Bronchial epithelial cell (primary cell): ENCODE results near the gene HYLS1. TPM values are rescaled to one million over a fixed set of nuclear protein-coding genes. Genes with fewer than 3 reads are reported as not detected.

Experiments
- DNase-seq: peaks from one replicate; pipeline ENCODE4 v3.0.0-alpha.2; 2010; ENCODE audit warnings: low read depth
- FAIRE-seq: peaks from 2 replicates; lab custom pipeline; 2011; peaks lifted over from hg19 to GRCh38; lab: Jason Lieb, UNC
- H3K27me3 ChIP-seq: 2 replicates; pipeline ENCODE4 v1.5.1; 2011; ENCODE audit warnings: low read length; ENCODE audit not compliant: control insufficient read depth, insufficient read depth
- H3K36me3 ChIP-seq: 2 replicates; pipeline ENCODE4 v1.5.1; 2011; ENCODE audit warnings: low read length; ENCODE audit not compliant: control insufficient read depth, insufficient read depth
- H3K4me3 ChIP-seq: 2 replicates; pipeline ENCODE4 v1.5.1; 2011; ENCODE audit warnings: mild to moderate bottlenecking, low read depth, low read length, control low read depth
- total RNA-seq: library from RNA; depleted of rRNA; stranded (reverse); fragments of >200 nt; gene quantifications from 2 replicates; pipeline ENCODE4 v1.2.1, GENCODE V29; 2014
- TF ChIP-seq, protein P1 (sequence below): IDR thresholded peaks from 2 replicates; pipeline ENCODE4 v1.5.1; 2011; ENCODE audit warnings: mild to moderate bottlenecking, moderate library complexity, low read length, control low read depth, inconsistent platforms; ENCODE audit not compliant: insufficient read depth, severe bottlenecking

Gene HYLS1
- total RNA-seq, 1 donor from 2014 or later: 2.9 TPM

DNA sequence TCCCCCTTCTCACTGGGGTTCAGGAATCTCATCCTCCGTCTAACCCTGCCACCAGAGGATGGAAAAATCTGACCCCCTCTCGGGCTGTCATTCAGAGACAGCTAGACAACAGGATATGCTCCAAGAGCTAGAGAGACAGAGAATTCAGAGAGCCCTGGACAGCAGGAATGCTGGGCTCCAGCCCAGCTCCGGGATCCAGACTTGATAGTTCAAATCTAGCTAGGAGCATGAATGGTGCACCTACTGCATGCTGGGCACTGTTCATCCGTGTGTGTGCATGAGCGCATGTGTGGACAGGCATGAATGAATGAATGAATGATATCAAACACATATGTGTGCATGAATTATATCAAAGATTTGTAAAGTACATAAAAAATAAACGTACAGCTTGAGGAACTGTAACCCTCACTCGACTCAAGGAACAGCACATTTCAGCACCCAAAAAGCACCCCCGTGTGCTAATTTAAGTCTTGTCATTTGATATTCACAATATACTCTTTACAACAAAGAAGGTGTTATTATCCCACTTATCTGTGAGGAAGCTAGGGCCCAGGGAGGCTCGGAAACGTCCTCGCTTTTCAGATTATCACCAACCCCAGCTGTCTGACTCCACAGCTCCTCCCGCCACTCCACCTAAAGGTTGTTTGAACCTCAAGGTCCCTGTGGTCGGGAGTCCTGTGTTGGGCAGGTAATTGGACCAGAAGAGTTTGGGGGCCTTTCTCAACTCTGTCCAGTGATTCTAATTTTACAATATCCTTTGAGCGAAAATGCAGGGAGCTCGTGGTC, 57.7 kb downstream of the HYLS1 start:
- Histone ChIP-seq H3K4me3 (no peak overlapping the region), H3K36me3 (no peaks in the 10 kb centered on the region), H3K27me3 (peaks cover 2% of the 10 kb centered on the region)
- DNase-seq (no peak), FAIRE-seq (no peak)
- TF ChIP-seq, protein P1, sequence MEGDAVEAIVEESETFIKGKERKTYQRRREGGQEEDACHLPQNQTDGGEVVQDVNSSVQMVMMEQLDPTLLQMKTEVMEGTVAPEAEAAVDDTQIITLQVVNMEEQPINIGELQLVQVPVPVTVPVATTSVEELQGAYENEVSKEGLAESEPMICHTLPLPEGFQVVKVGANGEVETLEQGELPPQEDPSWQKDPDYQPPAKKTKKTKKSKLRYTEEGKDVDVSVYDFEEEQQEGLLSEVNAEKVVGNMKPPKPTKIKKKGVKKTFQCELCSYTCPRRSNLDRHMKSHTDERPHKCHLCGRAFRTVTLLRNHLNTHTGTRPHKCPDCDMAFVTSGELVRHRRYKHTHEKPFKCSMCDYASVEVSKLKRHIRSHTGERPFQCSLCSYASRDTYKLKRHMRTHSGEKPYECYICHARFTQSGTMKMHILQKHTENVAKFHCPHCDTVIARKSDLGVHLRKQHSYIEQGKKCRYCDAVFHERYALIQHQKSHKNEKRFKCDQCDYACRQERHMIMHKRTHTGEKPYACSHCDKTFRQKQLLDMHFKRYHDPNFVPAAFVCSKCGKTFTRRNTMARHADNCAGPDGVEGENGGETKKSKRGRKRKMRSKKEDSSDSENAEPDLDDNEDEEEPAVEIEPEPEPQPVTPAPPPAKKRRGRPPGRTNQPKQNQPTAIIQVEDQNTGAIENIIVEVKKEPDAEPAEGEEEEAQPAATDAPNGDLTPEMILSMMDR: no peak

DNA sequence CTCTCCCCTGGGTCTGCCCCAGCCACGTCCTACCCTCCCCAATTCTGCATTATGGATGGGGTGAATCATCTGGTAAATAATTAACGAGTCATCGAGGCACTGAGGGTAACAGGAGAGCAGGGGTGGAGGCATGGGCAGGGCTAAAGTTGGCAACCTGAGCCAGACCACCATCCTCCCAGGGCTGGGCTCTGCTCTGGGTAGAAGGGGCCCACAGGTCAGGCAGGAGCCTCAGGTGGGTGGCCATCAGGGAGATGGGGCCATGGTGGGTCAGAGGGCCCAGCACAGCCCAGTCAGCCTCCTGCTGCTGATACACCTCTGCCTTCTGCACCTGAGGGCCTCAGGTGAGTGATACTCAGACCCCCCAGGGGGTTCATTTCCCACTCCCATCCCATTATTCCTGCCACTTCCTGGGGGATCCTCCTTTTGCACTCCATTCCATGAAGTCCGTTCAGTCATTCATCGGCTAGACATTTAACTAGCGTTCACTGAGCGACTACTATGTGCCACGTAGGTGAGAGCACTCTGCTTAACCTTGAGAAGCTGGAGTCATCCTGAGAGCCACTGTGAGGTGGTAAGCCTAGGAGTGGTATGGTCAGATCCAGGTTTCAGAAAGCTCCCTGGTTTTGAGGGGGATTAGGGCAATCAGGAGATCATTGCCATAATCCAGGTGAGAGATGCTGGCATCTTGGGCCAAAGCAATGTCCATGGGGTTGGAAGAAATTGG, 58.5 kb downstream of the HYLS1 start, which contains the start of gene VSIG10L2:
Gene VSIG10L2 (plus strand): TSS at position 248 of the 724 bp plus-strand sequence. CDS start 12 bp downstream, at position 260.
- FAIRE-seq: peak; percentile 7
- peak; percentile 9 for DNase-seq
- no peaks in the 10 kb centered on the region for H3K36me3 ChIP-seq
- TF ChIP-seq, protein P1: no peak
- H3K27me3 ChIP-seq: peaks cover 2% of the 10 kb centered on the region
- H3K4me3 ChIP-seq: no peak within 1 kb of the TSS

DNA sequence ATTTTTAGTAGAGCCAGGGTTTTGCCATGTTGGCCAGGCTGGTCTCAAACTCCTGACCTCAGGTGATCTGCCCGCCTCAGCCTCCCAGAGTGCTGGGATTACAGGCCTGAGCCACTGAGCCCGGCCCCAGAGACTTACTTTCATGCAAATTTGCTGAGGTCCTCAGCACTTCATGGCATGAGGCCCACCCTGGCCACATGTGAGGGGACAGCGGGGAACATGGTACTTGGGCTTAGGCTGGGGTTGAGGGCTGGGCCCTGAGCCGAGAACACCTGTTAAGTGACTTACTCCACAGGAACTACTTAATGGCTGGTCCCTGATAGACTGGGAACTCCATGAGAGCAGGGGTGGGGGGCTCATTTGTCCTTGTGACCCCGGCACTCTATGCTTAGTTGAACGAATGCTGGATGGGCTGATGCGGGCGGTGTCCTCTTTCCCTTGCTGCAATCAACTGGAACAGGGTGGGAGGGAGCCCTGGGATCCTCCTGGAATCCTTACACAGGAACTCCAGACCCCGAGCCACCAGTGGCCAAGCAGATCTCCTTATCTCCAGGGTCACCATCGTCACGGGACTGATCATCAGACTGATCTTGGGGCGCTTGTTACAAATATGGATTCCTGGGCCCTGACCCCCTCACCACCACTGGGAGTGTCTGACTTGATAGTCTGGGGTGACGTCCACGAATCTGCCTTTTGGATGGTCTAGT, 59.4 kb downstream of the HYLS1 start:
- no peak for FAIRE-seq
- no peak for DNase-seq
- TF ChIP-seq, protein P1: no peak

DNA sequence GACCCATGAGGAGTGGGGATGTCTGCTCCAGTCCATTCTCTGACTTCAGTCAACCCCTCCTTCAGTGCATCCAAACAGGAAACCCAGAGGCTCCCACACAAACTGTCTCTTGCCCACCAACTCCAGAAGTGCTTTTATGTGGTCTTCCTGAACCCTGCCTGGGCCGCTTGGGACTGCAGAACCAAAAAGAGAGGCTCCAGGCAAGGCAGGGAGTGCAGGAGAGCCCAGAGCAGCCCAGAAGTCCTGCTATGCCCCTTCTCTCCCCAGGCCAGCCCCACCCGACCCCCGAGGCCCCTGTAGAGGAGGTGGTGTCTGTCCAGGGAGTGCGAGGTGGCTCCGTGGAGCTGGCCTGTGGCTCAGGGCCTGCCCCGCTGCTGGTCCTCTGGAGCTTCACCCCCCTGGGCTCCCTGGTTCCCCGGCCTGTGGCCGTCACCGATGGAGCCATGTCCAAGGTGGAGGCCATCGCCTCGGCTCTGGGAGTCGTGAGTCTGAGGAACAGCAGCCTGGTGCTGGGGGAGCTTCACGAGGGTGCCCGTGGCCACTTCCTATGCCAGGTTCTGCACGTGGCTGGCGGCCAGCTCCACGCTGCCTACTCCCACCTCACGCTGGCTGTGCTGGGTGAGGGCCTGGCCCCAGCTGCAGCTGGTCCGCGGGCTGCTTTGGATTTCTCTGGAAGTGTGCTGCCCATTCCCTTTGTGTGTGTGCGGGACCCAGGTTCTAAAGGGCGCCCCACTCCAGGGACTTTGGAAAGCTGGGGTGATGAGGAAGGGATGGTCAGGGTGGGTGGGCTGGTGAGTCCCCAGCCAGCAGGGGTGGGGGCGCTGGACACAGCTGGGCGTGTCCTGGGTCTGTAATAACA, 60.2 kb downstream of the HYLS1 start:
- TF ChIP-seq, protein P1: no peak
- Histone ChIP-seq H3K4me3 (no peak overlapping the region), H3K27me3 (peaks cover 2% of the 10 kb centered on the region), H3K36me3 (no peaks in the 10 kb centered on the region)
- no peak for FAIRE-seq
- no peak for DNase-seq

More for the DNA sequence above, 59.4 kb downstream of the HYLS1 start:
- H3K27me3 ChIP-seq: peaks cover 2% of the 10 kb centered on the region
- H3K4me3 ChIP-seq: no peak overlapping the region
- no peaks in the 10 kb centered on the region for H3K36me3 ChIP-seq

DNA sequence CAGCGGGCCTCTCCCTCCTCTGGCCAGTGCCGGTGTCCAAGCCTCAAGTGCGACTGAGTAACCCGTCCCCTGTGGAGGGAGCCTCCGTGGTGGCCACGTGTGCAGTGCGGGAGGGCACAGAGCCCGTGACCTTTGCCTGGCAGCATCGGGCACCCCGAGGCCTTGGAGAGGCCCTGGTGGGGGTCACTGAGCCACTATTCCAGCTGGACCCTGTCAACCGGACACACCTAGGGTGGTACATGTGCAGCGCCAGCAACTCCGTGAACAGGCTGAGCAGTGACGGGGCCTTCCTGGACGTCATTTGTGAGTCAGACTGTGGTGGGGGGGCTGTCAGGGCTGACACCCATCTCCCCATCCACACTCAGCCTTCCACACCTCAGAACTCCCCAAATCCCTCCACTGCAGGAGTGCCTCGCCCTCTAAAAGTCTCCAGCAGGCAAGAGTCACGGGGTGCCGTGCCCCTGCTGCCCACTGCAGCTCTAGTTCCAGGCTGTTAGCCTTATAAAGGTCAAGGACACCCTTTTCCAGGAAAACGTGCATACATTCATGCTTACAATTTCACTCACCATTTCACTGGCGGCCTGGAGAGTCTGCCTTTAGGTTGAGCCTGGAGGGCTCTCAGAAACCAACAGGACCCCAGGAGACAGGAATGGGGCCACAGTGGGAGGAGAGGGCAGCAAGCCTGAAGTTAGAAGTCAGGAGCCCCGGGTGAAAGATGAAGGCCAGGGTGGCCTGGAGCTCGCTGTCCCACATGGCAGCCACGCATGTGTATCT, 61.0 kb downstream of the HYLS1 start:
- H3K4me3 ChIP-seq: no peak overlapping the region

More for the DNA sequence above, 61.0 kb downstream of the HYLS1 start:
- Histone ChIP-seq H3K36me3 (no peaks in the 10 kb centered on the region), H3K27me3 (peaks cover 2% of the 10 kb centered on the region)
- no peak for DNase-seq
- no peak for FAIRE-seq
- TF ChIP-seq, protein P1: no peak
